Astrocyte of the cerebellum (primary cell): Measurements from ENCODE around the gene EPS8.

Source experiments
- DNase-seq: peaks from one replicate; pipeline ENCODE4 v3.0.0-alpha.2; 2011; ENCODE audit warnings: low read depth
- H3K4me3 ChIP-seq: 2 replicates; pipeline ENCODE4 v1.5.1; 2011; ENCODE audit warnings: mild to moderate bottlenecking, low read depth, low read length, moderate library complexity
- CTCF ChIP-seq: IDR thresholded peaks from 2 replicates; pipeline ENCODE4 v1.5.1; 2012; ENCODE audit warnings: low read length, low read depth, moderate library complexity, mild to moderate bottlenecking; ENCODE audit errors: missing control alignments
- in situ Hi-C: cut with HindIII; loops from 2 replicates; pipeline ENCODE4 v1.10.0; 2017; ENCODE audit warnings: low sequenced_read_pairs

EPS8 gene

DNA sequence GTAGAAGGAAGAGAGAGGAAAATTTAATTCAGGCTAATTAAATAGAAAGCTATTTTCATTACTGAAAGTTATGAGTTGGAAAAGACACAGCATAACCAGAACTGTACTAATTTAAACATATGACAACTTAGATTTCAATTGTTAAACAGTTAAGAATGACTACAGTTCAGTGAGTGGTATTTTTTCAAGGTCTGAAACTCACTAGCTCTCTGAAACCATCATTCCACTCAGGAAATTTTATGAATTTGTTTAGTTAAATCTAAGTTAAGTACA lies 62.4 kb downstream of the EPS8 start:
- no peak overlapping the region for H3K4me3 ChIP-seq
- TF ChIP-seq CTCF, result no peak
- in situ Hi-C loops, result no loop called here
- DNase-seq, result no peak

DNA sequence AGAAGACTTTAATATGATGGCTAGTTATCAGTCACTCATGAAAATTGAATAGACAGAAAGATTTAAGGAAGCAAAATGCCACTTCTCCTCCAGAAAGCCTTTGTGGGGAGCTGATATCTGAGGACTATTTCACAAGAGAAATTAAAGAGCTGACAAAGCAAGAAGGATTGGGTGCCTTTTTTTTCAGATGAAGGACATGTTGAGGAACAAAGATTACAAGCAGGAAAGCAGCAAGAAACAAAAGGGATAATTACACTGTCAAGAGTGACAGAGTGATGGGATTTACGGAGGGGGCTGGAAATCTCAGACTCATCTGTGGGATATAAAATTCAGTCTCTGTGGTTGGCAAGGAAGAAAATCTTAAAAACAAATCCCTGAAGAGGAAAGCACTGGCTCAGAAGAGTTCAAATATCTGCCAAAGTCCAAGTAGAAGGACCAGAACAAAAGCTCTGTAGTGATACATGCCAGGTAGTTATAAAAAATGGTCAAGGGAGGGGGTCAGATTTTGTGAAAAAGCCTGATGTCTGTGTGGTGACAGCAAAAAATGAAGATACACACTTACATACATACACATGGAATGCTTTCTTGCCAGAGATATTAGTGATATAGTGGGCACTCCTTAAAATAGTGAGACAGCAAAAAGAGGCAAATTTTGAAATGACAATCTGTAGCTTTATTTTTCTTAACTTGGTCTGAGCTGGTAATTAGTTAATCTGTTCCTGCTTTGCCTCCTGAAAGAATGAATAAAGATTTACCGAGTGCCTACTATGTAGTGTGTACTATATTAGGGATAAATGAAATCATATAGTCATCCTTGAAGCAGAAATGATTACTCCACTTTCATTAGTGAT lies 62.9 kb downstream of the EPS8 start:
- H3K4me3 ChIP-seq, result no peak overlapping the region
- DNase-seq, result no peak
- no peak for TF ChIP-seq CTCF
- in situ Hi-C loops, result no loop called here

GRCh38 chr12:15722951-15723350 lies 66.2 kb downstream of the EPS8 start:
- DNase-seq, result no peak
- H3K4me3 ChIP-seq, result no peak overlapping the region
- TF ChIP-seq CTCF, result no peak
- in situ Hi-C loops, result no loop called here

- no peak overlapping the region for H3K4me3 ChIP-seq
- TF ChIP-seq CTCF, result no peak
- DNase-seq, result no peak
- in situ Hi-C loops, result no loop called here
Observed at GRCh38 chr12:15721316-15722115, 67.7 kb downstream of the EPS8 start.

GRCh38 chr12:15720295-15720694 lies 68.9 kb downstream of the EPS8 start:
- no peak overlapping the region for H3K4me3 ChIP-seq
- no peak for DNase-seq
- TF ChIP-seq CTCF, result no peak
- in situ Hi-C loops, result no loop called here

- in situ Hi-C loops, result no loop called here
- no peak overlapping the region for H3K4me3 ChIP-seq
- no peak for DNase-seq
- no peak for TF ChIP-seq CTCF
Observed at GRCh38 chr12:15719230-15719629, 70.0 kb downstream of the EPS8 start.
